ENCODE data around the gene RNF152.

RNF152 gene

GRCh38 chr18:61825386-61825785, 67.4 kb downstream of the RNF152 start:
- Histone ChIP-seq H3K4me1 (ENCODE audit: control insufficient read depth in 1 of 2, insufficient read depth in 2 of 2, low read length in 2 of 2) (no peaks in the 10 kb centered on the region), H3K27me3 (ENCODE audit: control insufficient read depth in 1 of 2, insufficient read depth in 2 of 2, low read length in 2 of 2) (no peaks in the 10 kb centered on the region), H3K27ac (ENCODE audit: low read depth, low read length) (no peak overlapping the region), H3K4me3 (ENCODE audit: low read depth in 1 of 2, low read length in 2 of 2) (no peak overlapping the region), H3K9ac (ENCODE audit: low read depth in 1 of 2, low read length in 2 of 2) (no peak overlapping the region), H3K36me3 (ENCODE audit: control insufficient read depth in 1 of 2, insufficient read depth in 2 of 2, low read length in 2 of 2) (no peaks in the 10 kb centered on the region), H3K9me3 (ENCODE audit: control insufficient read depth in 1 of 2, low read length in 2 of 2) (no peaks in the 10 kb centered on the region)

- H3K4me1 ChIP-seq (ENCODE audit: control insufficient read depth in 1 of 2, insufficient read depth in 2 of 2, low read length in 2 of 2) = no peaks in the 10 kb centered on the region
- H3K9me3 ChIP-seq (ENCODE audit: control insufficient read depth in 1 of 2, low read length in 2 of 2) = no peaks in the 10 kb centered on the region
- no peak overlapping the region for H3K9ac ChIP-seq (ENCODE audit: low read depth in 1 of 2, low read length in 2 of 2)
- H3K4me3 ChIP-seq (ENCODE audit: low read depth in 1 of 2, low read length in 2 of 2) = no peak overlapping the region
- H3K36me3 ChIP-seq (ENCODE audit: control insufficient read depth in 1 of 2, insufficient read depth in 2 of 2, low read length in 2 of 2) = no peaks in the 10 kb centered on the region
- no peaks in the 10 kb centered on the region for H3K27me3 ChIP-seq (ENCODE audit: control insufficient read depth in 1 of 2, insufficient read depth in 2 of 2, low read length in 2 of 2)
- H3K27ac ChIP-seq (ENCODE audit: low read depth, low read length) = no peak overlapping the region
These were observed 68.0 kb downstream of the RNF152 start for GRCh38 chr18:61824733-61825363.

- no peaks in the 10 kb centered on the region for H3K9me3 ChIP-seq (ENCODE audit: control insufficient read depth in 1 of 2, low read length in 2 of 2)
- no peaks in the 10 kb centered on the region for H3K27me3 ChIP-seq (ENCODE audit: control insufficient read depth in 1 of 2, insufficient read depth in 2 of 2, low read length in 2 of 2)
- H3K27ac ChIP-seq (ENCODE audit: low read depth, low read length) = no peak overlapping the region
- no peak overlapping the region for H3K4me3 ChIP-seq (ENCODE audit: low read depth in 1 of 2, low read length in 2 of 2)
- H3K9ac ChIP-seq (ENCODE audit: low read depth in 1 of 2, low read length in 2 of 2) = no peak overlapping the region
- no peaks in the 10 kb centered on the region for H3K4me1 ChIP-seq (ENCODE audit: control insufficient read depth in 1 of 2, insufficient read depth in 2 of 2, low read length in 2 of 2)
- no peaks in the 10 kb centered on the region for H3K36me3 ChIP-seq (ENCODE audit: control insufficient read depth in 1 of 2, insufficient read depth in 2 of 2, low read length in 2 of 2)
These were observed 69.2 kb downstream of the RNF152 start for GRCh38 chr18:61823595-61823994.

- Histone ChIP-seq H3K9me3 (ENCODE audit: control insufficient read depth in 1 of 2, low read length in 2 of 2) (no peaks in the 10 kb centered on the region), H3K27ac (ENCODE audit: low read depth, low read length) (no peak overlapping the region), H3K4me1 (ENCODE audit: control insufficient read depth in 1 of 2, insufficient read depth in 2 of 2, low read length in 2 of 2) (no peaks in the 10 kb centered on the region), H3K27me3 (ENCODE audit: control insufficient read depth in 1 of 2, insufficient read depth in 2 of 2, low read length in 2 of 2) (no peaks in the 10 kb centered on the region), H3K4me3 (ENCODE audit: low read depth in 1 of 2, low read length in 2 of 2) (no peak overlapping the region), H3K36me3 (ENCODE audit: control insufficient read depth in 1 of 2, insufficient read depth in 2 of 2, low read length in 2 of 2) (no peaks in the 10 kb centered on the region), H3K9ac (ENCODE audit: low read depth in 1 of 2, low read length in 2 of 2) (no peak overlapping the region)
These were observed 69.9 kb downstream of the RNF152 start for GRCh38 chr18:61822879-61823278.

- Histone ChIP-seq H3K4me3 (ENCODE audit: low read depth in 1 of 2, low read length in 2 of 2) (no peak overlapping the region), H3K27me3 (ENCODE audit: control insufficient read depth in 1 of 2, insufficient read depth in 2 of 2, low read length in 2 of 2) (no peaks in the 10 kb centered on the region), H3K9ac (ENCODE audit: low read depth in 1 of 2, low read length in 2 of 2) (no peak overlapping the region), H3K27ac (ENCODE audit: low read depth, low read length) (no peak overlapping the region), H3K36me3 (ENCODE audit: control insufficient read depth in 1 of 2, insufficient read depth in 2 of 2, low read length in 2 of 2) (no peaks in the 10 kb centered on the region), H3K4me1 (ENCODE audit: control insufficient read depth in 1 of 2, insufficient read depth in 2 of 2, low read length in 2 of 2) (no peaks in the 10 kb centered on the region), H3K9me3 (ENCODE audit: control insufficient read depth in 1 of 2, low read length in 2 of 2) (no peaks in the 10 kb centered on the region)
These were observed 71.1 kb downstream of the RNF152 start for GRCh38 chr18:61821748-61822147.

GRCh38 chr18:61820882-61821281, 71.9 kb downstream of the RNF152 start:
- Histone ChIP-seq H3K27me3 (ENCODE audit: control insufficient read depth in 1 of 2, insufficient read depth in 2 of 2, low read length in 2 of 2) (no peaks in the 10 kb centered on the region), H3K9me3 (ENCODE audit: control insufficient read depth in 1 of 2, low read length in 2 of 2) (no peaks in the 10 kb centered on the region), H3K36me3 (ENCODE audit: control insufficient read depth in 1 of 2, insufficient read depth in 2 of 2, low read length in 2 of 2) (peaks cover 2 to 5% of the 10 kb centered on the region in 2 donors), H3K27ac (ENCODE audit: low read depth, low read length) (no peak overlapping the region), H3K9ac (ENCODE audit: low read depth in 1 of 2, low read length in 2 of 2) (no peak overlapping the region), H3K4me1 (ENCODE audit: control insufficient read depth in 1 of 2, insufficient read depth in 2 of 2, low read length in 2 of 2) (no peaks in the 10 kb centered on the region), H3K4me3 (ENCODE audit: low read depth in 1 of 2, low read length in 2 of 2) (no peak overlapping the region)

GRCh38 chr18:61817086-61817485, 75.7 kb downstream of the RNF152 start:
- H3K4me1 ChIP-seq (ENCODE audit: control insufficient read depth in 1 of 2, insufficient read depth in 2 of 2, low read length in 2 of 2) = no peaks in the 10 kb centered on the region
- no peaks in the 10 kb centered on the region for H3K9me3 ChIP-seq (ENCODE audit: control insufficient read depth in 1 of 2, low read length in 2 of 2)
- H3K4me3 ChIP-seq (ENCODE audit: low read depth in 1 of 2, low read length in 2 of 2) = no peak overlapping the region
- H3K27ac ChIP-seq (ENCODE audit: low read depth, low read length) = no peak overlapping the region
- H3K27me3 ChIP-seq (ENCODE audit: control insufficient read depth in 1 of 2, insufficient read depth in 2 of 2, low read length in 2 of 2) = no peaks in the 10 kb centered on the region
- H3K9ac ChIP-seq (ENCODE audit: low read depth in 1 of 2, low read length in 2 of 2) = no peak overlapping the region
- H3K36me3 ChIP-seq (ENCODE audit: control insufficient read depth in 1 of 2, insufficient read depth in 2 of 2, low read length in 2 of 2) = peaks cover 3 to 19% of the 10 kb centered on the region in 2 donors

GRCh38 chr18:61815885-61816470, 76.8 kb downstream of the RNF152 start:
- Histone ChIP-seq H3K9ac (ENCODE audit: low read depth in 1 of 2, low read length in 2 of 2) (no peak overlapping the region), H3K9me3 (ENCODE audit: control insufficient read depth in 1 of 2, low read length in 2 of 2) (no peaks in the 10 kb centered on the region), H3K4me1 (ENCODE audit: control insufficient read depth in 1 of 2, insufficient read depth in 2 of 2, low read length in 2 of 2) (no peaks in the 10 kb centered on the region), H3K27me3 (ENCODE audit: control insufficient read depth in 1 of 2, insufficient read depth in 2 of 2, low read length in 2 of 2) (no peaks in the 10 kb centered on the region), H3K27ac (ENCODE audit: low read depth, low read length) (no peak overlapping the region), H3K4me3 (ENCODE audit: low read depth in 1 of 2, low read length in 2 of 2) (no peak overlapping the region), H3K36me3 (ENCODE audit: control insufficient read depth in 1 of 2, insufficient read depth in 2 of 2, low read length in 2 of 2) (peaks cover 3 to 19% of the 10 kb centered on the region in 2 donors)

GRCh38 chr18:61808286-61808685, 84.5 kb downstream of the RNF152 start:
- H3K36me3 ChIP-seq (ENCODE audit: control insufficient read depth in 1 of 2, insufficient read depth in 2 of 2, low read length in 2 of 2) = no peaks in the 10 kb centered on the region
- H3K27me3 ChIP-seq (ENCODE audit: control insufficient read depth in 1 of 2, insufficient read depth in 2 of 2, low read length in 2 of 2) = no peaks in the 10 kb centered on the region
- H3K27ac ChIP-seq (ENCODE audit: low read depth, low read length) = no peak overlapping the region
- H3K4me3 ChIP-seq (ENCODE audit: low read depth in 1 of 2, low read length in 2 of 2) = no peak overlapping the region
- no peaks in the 10 kb centered on the region for H3K4me1 ChIP-seq (ENCODE audit: control insufficient read depth in 1 of 2, insufficient read depth in 2 of 2, low read length in 2 of 2)
- no peak overlapping the region for H3K9ac ChIP-seq (ENCODE audit: low read depth in 1 of 2, low read length in 2 of 2)
- H3K9me3 ChIP-seq (ENCODE audit: control insufficient read depth in 1 of 2, low read length in 2 of 2) = no peaks in the 10 kb centered on the region

- no peaks in the 10 kb centered on the region for H3K9me3 ChIP-seq (ENCODE audit: control insufficient read depth in 1 of 2, low read length in 2 of 2)
- no peaks in the 10 kb centered on the region for H3K27me3 ChIP-seq (ENCODE audit: control insufficient read depth in 1 of 2, insufficient read depth in 2 of 2, low read length in 2 of 2)
- no peaks in the 10 kb centered on the region for H3K4me1 ChIP-seq (ENCODE audit: control insufficient read depth in 1 of 2, insufficient read depth in 2 of 2, low read length in 2 of 2)
- H3K27ac ChIP-seq (ENCODE audit: low read depth, low read length) = no peak overlapping the region
- H3K4me3 ChIP-seq (ENCODE audit: low read depth in 1 of 2, low read length in 2 of 2) = no peak overlapping the region
- H3K9ac ChIP-seq (ENCODE audit: low read depth in 1 of 2, low read length in 2 of 2) = no peak overlapping the region
- no peaks in the 10 kb centered on the region for H3K36me3 ChIP-seq (ENCODE audit: control insufficient read depth in 1 of 2, insufficient read depth in 2 of 2, low read length in 2 of 2)
These were observed 89.4 kb downstream of the RNF152 start for GRCh38 chr18:61803393-61803792.
